ENCODE results near the gene SYNPO2.

SYNPO2 gene

GRCh38 chr4:119068529-119068962 lies 179.9 kb downstream of the SYNPO2 start:
- TF ChIP-seq, protein P1, sequence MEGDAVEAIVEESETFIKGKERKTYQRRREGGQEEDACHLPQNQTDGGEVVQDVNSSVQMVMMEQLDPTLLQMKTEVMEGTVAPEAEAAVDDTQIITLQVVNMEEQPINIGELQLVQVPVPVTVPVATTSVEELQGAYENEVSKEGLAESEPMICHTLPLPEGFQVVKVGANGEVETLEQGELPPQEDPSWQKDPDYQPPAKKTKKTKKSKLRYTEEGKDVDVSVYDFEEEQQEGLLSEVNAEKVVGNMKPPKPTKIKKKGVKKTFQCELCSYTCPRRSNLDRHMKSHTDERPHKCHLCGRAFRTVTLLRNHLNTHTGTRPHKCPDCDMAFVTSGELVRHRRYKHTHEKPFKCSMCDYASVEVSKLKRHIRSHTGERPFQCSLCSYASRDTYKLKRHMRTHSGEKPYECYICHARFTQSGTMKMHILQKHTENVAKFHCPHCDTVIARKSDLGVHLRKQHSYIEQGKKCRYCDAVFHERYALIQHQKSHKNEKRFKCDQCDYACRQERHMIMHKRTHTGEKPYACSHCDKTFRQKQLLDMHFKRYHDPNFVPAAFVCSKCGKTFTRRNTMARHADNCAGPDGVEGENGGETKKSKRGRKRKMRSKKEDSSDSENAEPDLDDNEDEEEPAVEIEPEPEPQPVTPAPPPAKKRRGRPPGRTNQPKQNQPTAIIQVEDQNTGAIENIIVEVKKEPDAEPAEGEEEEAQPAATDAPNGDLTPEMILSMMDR (IDR thresholded peaks at IDR 0.05; ENCODE audit: low read depth, low read length, missing control alignments): no peak
- in situ Hi-C loops (cut with HindIII; ENCODE audit: low sequenced_read_pairs): no loop called here
- DNase-seq (ENCODE audit: low read depth): no peak
- H3K4me3 ChIP-seq (ENCODE audit: low read depth, low read length): no peak overlapping the region

DNA sequence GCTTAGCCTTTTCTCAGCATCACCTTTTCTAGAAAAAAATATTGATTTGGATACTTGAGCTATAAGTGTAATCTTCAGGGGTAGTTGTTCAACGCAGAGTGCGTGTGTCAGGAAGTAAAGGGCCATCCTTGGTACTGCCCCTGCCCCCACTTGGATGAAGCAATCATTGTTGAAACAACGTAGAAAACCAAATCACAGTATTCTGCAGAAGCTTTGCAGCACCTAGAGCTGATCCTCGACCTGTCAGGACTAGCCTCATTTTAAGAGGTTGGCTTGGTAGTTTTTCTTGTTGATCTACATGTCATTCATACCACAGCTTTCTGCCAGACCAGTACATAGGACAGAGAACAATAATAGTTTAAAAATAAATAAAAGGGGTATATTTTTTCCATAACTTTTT lies 181.6 kb downstream of the SYNPO2 start:
- TF ChIP-seq, protein P1 (IDR thresholded peaks at IDR 0.05; ENCODE audit: low read depth, low read length, missing control alignments): no peak
- no peak overlapping the region for H3K4me3 ChIP-seq (ENCODE audit: low read depth, low read length)
- in situ Hi-C loops (cut with HindIII; ENCODE audit: low sequenced_read_pairs): no loop called here
- no peak for DNase-seq (ENCODE audit: low read depth)

GRCh38 chr4:119080721-119081541 lies 192.3 kb downstream of the SYNPO2 start:
- no peak overlapping the region for H3K4me3 ChIP-seq (ENCODE audit: low read depth, low read length)
- TF ChIP-seq, protein P1 (IDR thresholded peaks at IDR 0.05; ENCODE audit: low read depth, low read length, missing control alignments): no peak
- in situ Hi-C loops (cut with HindIII; ENCODE audit: low sequenced_read_pairs): no loop called here
- no peak for DNase-seq (ENCODE audit: low read depth)

DNA sequence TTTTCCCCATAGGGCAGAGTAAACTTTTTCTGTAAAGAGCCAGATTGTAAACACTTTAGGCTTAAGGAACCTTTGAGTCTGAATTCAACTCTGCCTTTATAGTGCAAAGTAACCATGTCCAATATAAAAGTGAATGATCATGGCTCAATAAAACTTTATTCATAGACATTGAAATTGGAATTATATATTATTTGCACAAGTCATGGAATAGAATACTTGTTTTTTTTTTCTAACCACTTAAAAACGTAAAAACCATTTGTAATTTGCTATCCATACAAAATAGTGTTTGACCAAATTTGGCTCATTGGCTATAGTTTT lies 192.8 kb downstream of the SYNPO2 start:
- no peak overlapping the region for H3K4me3 ChIP-seq (ENCODE audit: low read depth, low read length)
- no peak for DNase-seq (ENCODE audit: low read depth)
- TF ChIP-seq, protein P1 (IDR thresholded peaks at IDR 0.05; ENCODE audit: low read depth, low read length, missing control alignments): no peak
- in situ Hi-C loops (cut with HindIII; ENCODE audit: low sequenced_read_pairs): no loop called here

- TF ChIP-seq, protein P1 (IDR thresholded peaks at IDR 0.05; ENCODE audit: low read depth, low read length, missing control alignments): no peak
- in situ Hi-C loops (cut with HindIII; ENCODE audit: low sequenced_read_pairs): no loop called here
- no peak overlapping the region for H3K4me3 ChIP-seq (ENCODE audit: low read depth, low read length)
- no peak for DNase-seq (ENCODE audit: low read depth)
Observed at GRCh38 chr4:119081943-119082342, 193.3 kb downstream of the SYNPO2 start.

DNA sequence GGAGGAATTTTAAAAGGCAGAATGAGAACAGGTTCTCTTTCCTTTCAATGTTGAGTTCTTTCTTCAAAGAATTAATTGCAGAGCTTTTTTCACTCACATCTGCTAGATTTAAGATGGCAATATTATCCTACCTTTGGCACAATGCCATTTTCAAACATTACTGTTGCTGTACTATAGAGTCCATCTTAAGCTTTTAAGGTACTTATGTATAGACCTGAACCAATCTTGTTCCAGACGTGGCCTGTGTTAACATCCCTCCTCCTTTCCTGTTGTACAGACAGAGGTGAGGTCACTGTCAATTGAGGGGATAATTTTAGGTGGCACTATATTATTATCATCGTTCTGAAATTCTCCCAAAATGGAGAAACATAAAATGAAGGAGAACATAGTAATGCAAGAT lies 194.0 kb downstream of the SYNPO2 start:
- TF ChIP-seq, protein P1 (IDR thresholded peaks at IDR 0.05; ENCODE audit: low read depth, low read length, missing control alignments): no peak
- DNase-seq (ENCODE audit: low read depth): no peak
- no peak overlapping the region for H3K4me3 ChIP-seq (ENCODE audit: low read depth, low read length)
- in situ Hi-C loops (cut with HindIII; ENCODE audit: low sequenced_read_pairs): no loop called here
